Stimulated activated CD4-positive, alpha-beta T cell treated with anti-CD3 and anti-CD28 coated beads, Interleukin-15, amount 100 ng/mL, for 24 hours (primary cell): ENCODE data around the gene ATXN2.
A peak's percentile ranks its signal among the peaks of the same experiment; 100 is the strongest.
"Not testable (repeated sequence)": the region's sequence is repeated elsewhere in the genome, so short reads cannot be mapped to it uniquely, and the experiment has no call there.

Experiments used
- DNase-seq: peaks from one replicate; pipeline ENCODE4 v3.0.0-alpha.2; 2020

ATXN2 gene, protein sequence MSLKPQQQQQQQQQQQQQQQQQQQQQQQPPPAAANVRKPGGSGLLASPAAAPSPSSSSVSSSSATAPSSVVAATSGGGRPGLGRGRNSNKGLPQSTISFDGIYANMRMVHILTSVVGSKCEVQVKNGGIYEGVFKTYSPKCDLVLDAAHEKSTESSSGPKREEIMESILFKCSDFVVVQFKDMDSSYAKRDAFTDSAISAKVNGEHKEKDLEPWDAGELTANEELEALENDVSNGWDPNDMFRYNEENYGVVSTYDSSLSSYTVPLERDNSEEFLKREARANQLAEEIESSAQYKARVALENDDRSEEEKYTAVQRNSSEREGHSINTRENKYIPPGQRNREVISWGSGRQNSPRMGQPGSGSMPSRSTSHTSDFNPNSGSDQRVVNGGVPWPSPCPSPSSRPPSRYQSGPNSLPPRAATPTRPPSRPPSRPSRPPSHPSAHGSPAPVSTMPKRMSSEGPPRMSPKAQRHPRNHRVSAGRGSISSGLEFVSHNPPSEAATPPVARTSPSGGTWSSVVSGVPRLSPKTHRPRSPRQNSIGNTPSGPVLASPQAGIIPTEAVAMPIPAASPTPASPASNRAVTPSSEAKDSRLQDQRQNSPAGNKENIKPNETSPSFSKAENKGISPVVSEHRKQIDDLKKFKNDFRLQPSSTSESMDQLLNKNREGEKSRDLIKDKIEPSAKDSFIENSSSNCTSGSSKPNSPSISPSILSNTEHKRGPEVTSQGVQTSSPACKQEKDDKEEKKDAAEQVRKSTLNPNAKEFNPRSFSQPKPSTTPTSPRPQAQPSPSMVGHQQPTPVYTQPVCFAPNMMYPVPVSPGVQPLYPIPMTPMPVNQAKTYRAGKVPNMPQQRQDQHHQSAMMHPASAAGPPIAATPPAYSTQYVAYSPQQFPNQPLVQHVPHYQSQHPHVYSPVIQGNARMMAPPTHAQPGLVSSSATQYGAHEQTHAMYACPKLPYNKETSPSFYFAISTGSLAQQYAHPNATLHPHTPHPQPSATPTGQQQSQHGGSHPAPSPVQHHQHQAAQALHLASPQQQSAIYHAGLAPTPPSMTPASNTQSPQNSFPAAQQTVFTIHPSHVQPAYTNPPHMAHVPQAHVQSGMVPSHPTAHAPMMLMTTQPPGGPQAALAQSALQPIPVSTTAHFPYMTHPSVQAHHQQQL

DNA sequence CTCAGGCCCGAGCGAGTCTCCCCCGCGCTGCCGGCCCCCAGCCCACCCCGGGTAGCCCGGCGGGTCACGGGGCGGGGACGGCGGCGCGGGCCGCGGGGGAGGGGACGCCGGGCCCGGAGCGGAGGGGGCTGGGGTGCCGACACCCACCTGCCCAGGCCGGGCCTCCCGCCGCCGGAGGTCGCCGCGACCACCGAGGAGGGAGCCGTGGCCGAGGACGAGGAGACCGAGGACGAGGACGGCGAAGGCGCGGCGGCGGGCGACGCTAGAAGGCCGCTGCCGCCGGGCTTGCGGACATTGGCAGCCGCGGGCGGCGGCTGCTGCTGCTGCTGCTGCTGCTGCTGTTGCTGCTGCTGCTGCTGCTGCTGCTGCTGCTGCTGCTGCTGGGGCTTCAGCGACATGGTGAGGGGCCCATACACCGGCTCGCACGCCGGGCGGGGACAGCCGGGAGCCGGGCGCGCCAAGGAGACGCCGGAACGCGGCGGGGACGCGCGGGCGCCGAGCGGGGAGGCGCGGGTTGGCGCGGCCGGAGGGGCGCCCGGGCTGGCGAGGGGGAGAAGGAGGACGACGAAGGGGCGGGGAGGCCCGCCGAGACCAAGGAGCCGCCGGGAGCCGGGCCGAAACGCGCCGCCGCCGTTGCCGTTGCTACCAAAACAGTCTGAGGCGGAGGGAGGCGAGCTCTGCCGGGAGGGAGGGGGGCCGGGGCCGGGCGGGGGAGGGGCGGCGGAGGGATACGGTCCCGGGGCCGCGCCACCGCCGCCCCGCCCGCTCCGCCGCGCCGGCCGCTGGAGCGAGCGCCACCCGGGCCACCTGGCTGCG lies at the start of gene ATXN2:
Gene ATXN2, minus strand, starts transcription at position 679 of the 816 bp plus-strand sequence. Its CDS starts 281 bp downstream, at position 398.
- peak; percentile 72 for DNase-seq

DNA sequence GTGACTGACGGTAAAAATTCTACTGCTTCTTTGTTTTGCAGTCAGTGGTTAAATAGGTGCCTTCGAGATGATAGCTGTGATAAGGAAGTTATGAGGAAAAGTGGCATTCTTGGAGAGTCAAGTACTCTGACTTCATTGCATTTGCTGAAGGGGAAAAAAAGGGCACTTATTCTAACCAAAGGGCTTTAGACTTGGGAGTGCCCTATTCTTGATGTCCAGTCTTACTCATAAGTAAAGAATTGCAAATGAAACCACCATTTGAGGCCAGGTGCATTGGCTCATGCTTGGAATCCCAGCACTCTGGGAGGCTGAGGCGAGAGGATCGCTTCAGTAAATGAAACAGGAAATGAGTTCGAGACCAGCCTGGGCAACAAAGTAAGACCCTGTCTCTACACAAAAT lies 46.3 kb upstream of the ATXN2 start:
- DNase-seq = no peak

DNA sequence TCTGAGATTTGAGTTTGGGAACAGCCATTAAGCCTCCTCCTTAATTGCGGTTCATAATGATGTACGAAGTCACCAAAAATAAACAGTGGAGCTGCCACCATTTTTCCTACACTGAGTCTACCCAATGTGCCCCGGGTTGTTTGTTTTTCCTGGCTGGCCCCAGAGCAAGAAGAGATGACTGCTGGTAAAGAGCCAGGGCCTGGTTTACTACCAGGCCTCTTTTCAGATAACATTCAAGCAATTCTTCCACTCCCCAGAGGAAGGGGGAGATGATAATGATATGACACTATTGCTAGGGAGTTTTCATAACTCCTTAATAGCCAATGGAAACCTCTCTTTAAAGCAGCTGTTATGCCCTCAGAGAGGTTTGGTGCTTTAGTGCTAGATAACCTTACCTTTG lies 44.3 kb upstream of the ATXN2 start:
- no peak for DNase-seq

DNA sequence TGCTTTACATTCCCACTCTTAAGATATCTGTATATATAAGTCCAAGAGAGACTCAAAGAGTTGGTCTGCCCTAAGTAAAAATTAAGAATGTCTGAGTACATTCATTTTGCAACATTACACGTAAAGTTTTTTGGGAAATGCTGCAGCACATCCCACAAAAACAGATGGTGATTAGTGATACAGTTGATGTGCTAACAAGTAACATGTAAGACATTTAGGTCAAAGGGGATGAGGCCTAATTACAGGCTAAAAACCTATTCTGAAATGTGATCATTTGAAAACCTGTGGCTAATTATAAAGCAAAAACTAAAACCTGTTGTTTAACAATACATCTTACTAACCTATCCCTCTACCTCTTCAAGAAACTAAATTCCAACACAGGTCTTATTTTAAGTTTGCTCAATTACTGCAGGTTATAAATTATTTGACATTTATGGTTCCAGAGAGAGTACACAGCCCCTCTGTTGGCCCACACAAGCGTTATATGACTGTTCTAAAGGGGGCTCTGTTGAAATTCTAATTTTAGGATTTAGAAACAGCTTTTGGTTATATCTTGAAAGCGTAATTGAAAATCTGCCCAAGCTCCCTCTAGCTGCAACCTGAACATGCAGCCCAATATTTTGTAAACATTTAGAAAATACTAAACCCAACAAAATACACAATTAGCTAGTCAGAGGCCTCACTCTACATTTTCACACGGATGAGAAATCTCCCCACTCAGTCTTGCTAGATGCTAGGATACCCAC lies 43.7 kb upstream of the ATXN2 start:
- DNase-seq = no peak

DNA sequence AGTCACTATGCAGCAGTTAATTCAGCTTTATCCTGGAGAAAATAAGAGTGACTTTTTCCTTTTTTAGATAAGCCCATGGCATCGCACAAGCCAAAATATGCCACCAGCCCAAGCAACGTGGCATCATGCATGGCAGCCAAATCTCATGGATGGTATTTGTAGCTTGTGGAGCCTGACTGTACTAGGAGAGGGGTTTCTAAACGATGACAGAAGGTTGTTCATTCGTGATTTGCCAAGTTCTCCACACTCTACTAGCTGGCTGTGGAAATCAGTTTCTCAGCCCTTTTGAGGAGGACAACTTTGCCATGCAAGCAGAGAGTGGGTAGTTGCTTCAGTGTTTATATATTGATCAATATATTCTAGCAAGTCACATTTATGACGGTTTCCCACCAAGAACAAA lies 41.4 kb upstream of the ATXN2 start:
- DNase-seq = no peak

DNA sequence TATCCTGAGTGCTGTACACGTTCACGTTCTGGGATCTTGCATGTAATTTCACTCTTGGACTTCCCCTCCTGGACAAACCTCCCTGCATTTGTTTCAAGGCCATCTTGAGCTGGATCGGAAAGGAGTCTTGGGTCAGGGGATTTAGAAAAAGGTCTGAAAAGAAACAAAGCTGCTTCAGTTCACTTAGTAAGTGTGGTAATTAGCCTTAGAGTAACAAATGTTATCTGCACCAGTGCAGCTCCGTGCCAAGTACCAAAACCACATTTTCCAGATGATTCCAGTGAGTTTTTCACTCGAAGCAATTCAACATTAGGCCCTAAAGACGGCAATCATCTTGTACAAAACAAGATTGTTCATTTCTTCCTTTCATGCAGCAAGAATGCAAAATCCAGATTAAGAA lies 39.4 kb upstream of the ATXN2 start:
- no peak for DNase-seq

DNA sequence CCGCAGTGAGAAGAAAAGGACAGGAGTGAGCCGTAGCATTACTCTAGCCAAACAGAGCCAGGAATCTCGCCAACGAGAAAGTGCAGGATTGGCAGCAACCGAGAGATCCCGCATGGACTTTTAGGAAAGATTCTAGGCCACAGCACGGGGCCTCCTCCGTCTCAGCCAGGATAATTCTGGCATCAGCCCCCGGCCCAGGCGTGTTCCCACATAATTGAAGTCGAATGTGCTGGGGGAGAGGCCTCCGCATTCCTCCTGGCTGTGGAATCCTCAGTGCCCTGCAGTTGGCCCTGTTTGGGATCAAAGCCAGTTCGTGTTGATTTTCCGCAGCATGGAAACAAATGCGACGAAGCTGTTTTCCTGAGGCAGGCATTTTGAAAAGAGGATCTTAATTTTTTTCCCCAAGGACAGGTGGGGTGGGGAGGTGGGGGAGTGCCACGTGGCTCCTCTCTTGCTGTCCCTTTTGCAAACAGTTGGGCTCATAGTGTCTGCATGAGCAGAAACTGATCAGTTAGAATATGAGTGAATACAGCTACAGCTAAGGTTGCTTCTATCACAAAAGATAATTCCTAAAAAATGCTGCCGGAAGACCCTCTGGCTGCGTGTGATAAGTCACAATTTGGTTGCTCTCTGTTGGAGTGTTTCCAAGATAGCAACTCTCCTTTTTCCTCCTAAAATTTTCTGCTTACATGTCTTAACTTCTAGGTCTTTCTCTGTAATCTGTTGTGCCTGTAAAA lies 37.3 kb upstream of the ATXN2 start:
- no peak for DNase-seq

DNA sequence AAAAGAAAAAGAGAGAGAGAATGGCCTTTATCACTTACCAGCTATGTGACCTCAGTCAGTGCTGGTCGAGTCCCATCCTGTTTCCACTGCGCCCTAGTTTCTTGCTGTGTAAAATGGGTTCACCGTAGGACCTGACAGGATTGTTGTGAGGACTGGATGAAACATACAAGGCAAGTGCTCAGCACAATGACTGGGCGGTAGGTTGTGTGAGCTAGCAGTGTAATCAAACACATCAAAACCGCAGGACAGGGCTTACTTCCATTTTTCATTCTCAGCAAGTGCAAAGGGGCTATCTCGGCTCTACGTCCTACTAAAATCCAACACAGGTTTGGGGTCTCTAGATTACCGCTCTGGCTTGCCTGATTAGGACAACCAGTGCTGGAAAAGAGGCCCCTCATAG lies 36.4 kb upstream of the ATXN2 start:
- no peak for DNase-seq

DNA sequence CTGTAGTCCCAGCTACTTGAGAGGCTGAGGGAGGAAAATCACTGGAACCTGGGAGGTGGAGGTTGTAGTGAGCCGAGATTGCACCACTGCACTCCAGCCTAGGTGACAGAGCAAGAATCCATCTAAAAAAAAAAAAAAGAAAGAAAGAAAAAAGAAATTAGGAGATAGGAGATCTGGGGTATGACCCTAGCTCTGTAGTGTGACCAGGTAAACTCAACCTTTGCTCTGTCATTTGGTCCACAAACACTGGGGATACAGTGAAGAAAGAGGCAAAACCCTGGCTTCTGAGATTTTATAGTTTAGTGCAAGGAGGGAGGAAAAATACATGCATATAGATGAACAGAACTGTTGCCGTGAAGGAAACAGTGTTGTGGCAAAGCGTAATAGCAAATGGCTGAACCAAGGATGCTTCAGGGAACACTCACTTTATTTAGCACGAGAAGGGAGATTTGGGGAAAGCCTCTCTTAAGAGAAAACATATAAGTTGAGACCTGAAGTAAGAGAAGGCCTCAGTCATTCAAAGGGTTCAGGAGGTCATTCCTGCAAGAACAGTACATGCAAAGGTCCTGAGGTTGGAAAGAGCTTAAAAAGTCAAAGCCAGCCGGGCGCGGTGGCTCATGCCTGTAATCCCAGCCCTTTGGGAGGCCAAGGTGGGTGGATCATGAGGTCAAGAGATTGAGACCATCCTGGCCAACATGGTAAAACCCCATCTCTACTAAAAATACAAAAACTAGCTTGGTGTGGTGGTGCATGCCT lies 29.6 kb upstream of the ATXN2 start:
- DNase-seq = no peak

DNA sequence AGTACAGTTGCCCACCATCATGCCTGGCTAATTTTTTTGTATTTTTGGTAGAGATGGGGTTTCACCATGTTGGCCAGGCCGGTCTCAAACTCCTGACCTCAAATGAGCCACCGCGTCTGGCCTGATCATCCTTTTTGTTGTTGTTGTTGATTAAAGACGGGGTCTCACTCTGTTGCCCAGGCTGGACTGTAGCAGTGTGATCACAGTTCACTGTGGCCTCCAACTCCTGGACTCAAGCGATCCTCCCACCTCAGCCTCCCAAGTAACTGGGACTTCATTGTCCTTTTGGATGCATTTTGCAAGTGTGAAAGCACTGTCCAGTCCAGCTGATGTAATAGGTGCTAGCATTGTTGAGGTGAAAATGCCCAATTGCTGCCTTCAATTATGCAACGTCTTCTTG lies 27.1 kb upstream of the ATXN2 start:
- DNase-seq = no peak

DNA sequence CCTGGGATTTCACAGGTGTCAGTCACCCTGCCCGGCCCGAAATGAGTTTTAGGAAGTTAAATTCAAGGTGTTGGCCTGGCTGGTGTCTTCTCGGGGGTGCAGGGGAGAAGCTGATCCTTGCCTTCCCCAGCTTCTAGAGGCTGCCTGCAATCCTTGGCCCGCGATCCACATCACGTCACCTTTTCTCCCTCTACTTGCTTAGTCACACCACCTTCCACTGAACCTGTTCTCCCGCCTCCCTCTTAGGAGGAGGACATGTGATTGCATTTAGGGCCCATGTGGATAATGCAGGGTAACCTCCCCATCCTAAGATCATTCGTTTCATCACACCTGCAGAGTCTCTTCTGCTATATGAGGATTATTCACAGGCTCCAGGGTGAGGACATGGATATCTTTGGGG lies 25.4 kb upstream of the ATXN2 start:
- no peak for DNase-seq

DNA sequence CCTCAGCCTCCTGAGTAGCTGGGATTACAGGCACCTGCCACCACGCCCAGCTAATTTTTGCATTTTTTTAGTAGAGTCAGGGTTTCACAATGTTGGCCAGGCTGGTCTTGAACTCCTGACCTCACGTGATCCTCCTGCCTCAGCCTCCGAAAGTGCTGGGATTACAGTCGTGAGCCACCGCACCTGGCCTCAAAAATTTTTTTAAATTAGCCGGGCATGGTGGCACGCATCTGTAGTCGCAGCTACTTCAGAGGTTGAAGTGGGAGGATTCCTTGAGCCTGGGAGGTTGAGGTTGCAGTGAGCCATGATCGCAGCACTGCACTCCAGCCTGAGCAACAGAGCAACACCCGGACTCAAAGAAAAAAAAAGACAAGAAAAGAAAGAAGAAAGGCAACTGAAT lies 18.7 kb upstream of the ATXN2 start:
- DNase-seq = not testable (repeated sequence)

DNA sequence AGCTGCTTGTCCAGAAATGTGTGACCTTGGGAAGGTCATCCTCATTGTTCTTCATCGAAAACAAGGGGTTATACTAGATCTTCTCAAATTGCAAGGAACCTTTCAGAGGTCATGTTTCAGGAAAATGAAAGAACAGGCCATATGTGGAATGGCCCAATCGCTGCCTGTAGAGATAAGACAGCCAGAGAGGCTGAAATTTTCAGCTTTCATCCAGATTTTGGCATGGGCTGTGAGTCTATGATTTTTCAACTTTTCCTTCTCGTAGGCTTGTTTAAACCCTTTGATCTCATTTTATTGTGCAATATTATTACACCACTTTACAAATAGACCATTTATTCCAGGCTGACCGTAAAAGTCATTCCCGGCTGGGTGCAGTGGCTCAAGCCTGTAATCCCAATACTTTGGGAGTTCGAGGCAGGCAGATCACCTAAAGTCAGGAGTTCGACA lies 17.1 kb upstream of the ATXN2 start:
- no peak for DNase-seq

DNA sequence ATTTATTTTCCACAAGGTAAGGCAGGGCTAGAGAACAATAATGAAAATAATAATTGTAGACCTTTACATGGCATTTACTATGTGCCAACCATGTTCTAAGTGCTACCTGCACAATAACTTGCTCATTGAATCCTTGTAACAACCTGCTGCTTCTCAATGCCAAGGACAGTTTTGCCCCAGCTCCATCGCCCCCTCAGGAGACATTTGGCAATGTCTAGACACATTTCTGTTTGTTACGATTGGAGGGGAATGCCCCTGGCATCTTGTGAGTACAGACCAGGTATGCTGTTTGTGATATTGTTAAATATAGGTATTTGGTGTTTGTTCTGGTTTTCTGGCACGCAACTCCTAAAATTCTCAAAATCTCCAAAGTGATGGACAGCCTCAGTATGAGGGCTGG lies 8.1 kb upstream of the ATXN2 start:
- no peak for DNase-seq

DNA sequence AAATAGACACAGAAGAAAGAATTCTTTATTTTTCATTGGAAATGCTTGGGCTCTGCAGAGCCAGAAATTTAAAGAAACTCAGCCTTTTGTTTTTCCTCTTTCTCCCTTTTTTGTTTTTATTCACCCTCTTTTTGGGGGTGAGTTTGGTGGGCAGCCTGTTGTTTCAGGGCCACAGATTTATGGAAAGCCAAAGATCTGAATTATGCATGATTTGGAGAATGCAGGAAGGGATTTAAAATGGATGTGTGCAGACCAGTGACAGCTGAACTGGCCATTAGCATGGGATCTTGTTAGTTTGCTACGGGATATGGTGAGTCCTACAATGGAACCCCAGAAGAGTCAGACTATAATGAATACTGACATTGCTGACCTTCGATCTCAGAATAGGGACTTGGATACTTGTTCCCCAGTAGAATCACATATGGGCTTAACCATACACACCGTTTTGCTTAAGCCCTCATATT lies 7.7 kb upstream of the ATXN2 start:
- no peak for DNase-seq

DNA sequence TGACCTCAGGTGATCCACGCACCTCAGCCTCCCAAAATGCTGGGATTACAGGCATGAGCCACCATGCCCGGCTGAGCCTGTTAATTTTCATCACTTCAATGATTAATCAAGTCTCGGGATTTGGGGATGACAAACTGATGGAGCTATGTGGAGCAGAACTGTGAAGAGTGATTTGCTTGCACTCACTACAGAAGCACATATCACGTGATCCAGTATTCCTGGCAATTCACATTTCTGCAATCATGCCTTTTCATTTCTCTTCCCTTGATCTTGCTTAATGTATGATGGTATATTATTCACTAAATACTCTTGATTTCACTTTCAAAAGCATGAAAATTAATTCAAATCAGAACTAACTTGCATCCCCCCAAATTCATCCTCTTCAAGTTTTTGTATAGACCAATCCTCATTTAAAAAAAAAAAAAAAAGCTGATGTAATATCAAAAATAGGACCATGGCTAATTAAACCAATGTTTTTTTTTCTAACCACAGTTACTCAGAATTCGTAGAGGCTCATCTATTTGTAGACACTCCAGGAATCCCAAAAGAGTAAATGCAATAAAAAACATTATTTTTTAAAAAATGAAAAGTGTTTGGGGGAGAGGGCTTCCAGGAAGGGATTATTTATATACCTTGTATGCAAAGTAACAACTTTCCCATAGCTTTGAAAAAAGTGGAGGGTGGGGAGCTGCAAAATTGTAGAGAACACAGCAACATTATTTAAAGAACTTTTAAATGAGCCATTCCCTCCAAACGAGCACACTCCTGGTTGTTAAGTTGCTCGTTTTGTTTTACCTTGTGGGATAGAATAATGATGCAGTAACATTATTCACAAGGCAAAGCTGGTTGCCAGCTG lies 7.0 kb upstream of the ATXN2 start:
- DNase-seq = no peak

DNA sequence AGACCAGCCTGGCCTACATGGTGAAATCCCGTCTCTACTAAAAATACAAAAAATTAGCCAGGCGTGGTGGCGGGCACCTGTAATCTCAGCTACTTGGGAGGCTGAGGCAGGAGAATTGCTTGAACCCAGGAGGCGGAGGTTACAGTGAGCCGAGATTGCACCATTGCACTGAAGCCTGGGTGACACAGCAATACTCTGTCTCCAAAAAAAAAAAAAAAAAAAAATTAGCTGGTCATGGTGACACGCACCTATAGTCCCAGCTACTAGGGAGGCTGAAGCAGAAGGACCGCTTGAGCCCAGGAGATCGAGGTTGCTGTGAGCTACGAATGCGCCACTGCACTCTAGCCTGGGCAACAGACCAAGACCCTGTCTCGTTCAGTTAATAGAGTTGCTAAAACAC lies 3.7 kb upstream of the ATXN2 start:
- not testable (repeated sequence) for DNase-seq

DNA sequence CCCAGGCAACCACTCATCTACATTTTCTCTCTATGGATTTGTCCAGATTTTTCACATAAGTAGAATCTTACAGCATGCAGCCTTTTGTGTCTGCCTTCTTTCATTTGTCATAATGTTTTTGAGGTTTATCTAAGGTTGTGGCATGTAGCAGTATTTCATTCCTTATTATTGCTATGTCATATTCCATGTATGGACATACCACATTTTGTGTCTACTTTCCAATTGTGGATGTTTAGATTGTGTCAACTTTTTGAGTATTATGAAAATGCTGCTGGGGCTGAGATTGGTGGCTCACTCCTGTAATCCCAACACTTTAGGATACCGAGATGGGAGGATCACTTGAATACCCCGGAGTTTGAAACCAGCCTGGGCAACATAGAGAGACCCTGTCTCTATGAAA lies 3.2 kb upstream of the ATXN2 start:
- no peak for DNase-seq

DNA sequence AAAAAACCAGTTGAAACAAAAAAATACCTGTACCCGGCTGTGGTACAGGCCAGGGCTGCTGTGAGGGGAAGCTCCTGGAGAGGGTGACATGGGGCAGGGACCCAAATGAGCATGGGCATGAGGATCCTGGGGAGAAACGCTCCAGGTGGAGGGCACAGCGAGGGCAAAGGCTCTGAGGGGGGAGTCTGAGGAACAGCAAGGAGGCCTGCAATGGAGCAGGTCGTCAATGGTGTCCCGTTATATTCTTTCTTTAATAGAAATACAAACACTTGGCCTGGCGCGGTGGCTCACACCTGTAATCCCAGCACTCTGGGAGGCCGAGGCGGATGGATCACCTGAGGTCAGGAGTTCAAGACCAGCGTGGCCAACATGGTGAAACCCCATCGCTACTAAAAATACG lies 1.9 kb upstream of the ATXN2 start:
- not testable (repeated sequence) for DNase-seq
